IMR-90 (cell line): Measurements from ENCODE around the gene MACF1. TPM values are rescaled to one million over a fixed set of nuclear protein-coding genes. Genes with fewer than 3 reads are reported as not detected.
A peak's percentile ranks its signal among the peaks of the same experiment; 100 is the strongest.

Experiments used
- ATAC-seq: fragments of 200-7000 bp; cut with Tn5 transposase; 2 replicates; pipeline ENCODE4 v1.9.1; 2020; ENCODE audit warnings: low read depth, mild to moderate bottlenecking, moderate library complexity
- BruUV-seq: library from RNA; stranded (reverse); fragments of 400-500 nt; replicated peaks from 2 replicates; lab custom pipeline; 2021; lab: Mats Ljungman, UMichigan
- CTCF ChIA-PET: fragments of 300-600 bp; formaldehyde crosslinking; extraction: SDS; loops from one replicate; lab custom pipeline; 2021; ENCODE audit warnings: antibody characterized with exemption; lab: Yijun Ruan, JAX
- POLR2A ChIA-PET: fragments of 300-600 bp; sonication (Branson Sonifier 250); formaldehyde crosslinking; loops from one replicate; lab custom pipeline; 2022; ENCODE audit warnings: antibody characterized with exemption; ENCODE audit not compliant: unreplicated experiment; lab: Charles Lee
- DNase-seq: peaks from one replicate; pipeline ENCODE4 v3.0.0; 2013
- H2AFZ ChIP-seq: replicated peaks from 2 replicates; pipeline ENCODE3; 2013; ENCODE audit warnings: low read length, mild to moderate bottlenecking; ENCODE audit not compliant: poor library complexity
- H2AK5ac ChIP-seq: 2 replicates; pipeline ENCODE4 v1.6.1; 2013; ENCODE audit warnings: low read depth, low read length, inconsistent platforms
- H2AK9ac ChIP-seq: replicated peaks from 2 replicates; pipeline ENCODE3; 2013; ENCODE audit warnings: mild to moderate bottlenecking, low read depth, low read length, moderate library complexity; ENCODE audit not compliant: poor library complexity
- H2BK120ac ChIP-seq: 2 replicates; pipeline ENCODE4 v1.6.1; 2013; ENCODE audit warnings: low read depth, low read length, inconsistent platforms
- H2BK15ac ChIP-seq: 3 replicates; pipeline ENCODE4 v1.6.1; 2013; ENCODE audit warnings: low read depth, low read length, inconsistent platforms
- H2BK20ac ChIP-seq: 2 replicates; pipeline ENCODE4 v1.6.1; 2013; ENCODE audit warnings: low read depth, mild to moderate bottlenecking, inconsistent platforms, low read length, moderate library complexity
- H2BK5ac ChIP-seq: 2 replicates; pipeline ENCODE4 v1.6.1; 2013; ENCODE audit warnings: mild to moderate bottlenecking, low read depth, low read length, inconsistent platforms; ENCODE audit not compliant: poor library complexity, severe bottlenecking
- H3K14ac ChIP-seq: replicated peaks from 2 replicates; pipeline ENCODE4 v1.6.1; 2013; ENCODE audit warnings: low read depth, low read length, inconsistent platforms
- H3K18ac ChIP-seq: 2 replicates; pipeline ENCODE4 v1.6.1; 2013; ENCODE audit warnings: low read depth, low read length, control low read depth
- H3K23ac ChIP-seq: 2 replicates; pipeline ENCODE4 v1.6.1; 2013; ENCODE audit warnings: low read depth, low read length, inconsistent platforms
- H3K27ac ChIP-seq: 2 replicates; pipeline ENCODE4 v1.5.1; 2013; ENCODE audit warnings: mild to moderate bottlenecking, control low read depth, low read length; ENCODE audit not compliant: insufficient read depth
- H3K27me3 ChIP-seq: 2 replicates; pipeline ENCODE4 v1.6.1; 2013; ENCODE audit warnings: low read length; ENCODE audit not compliant: control insufficient read depth, insufficient read depth
- H3K36me3 ChIP-seq: 2 replicates; pipeline ENCODE4 v1.6.1; 2013; ENCODE audit warnings: low read length, mixed read lengths; ENCODE audit not compliant: control insufficient read depth, insufficient read depth
- H3K4ac ChIP-seq: 2 replicates; pipeline ENCODE4 v1.6.1; 2013; ENCODE audit warnings: low read depth, low read length, inconsistent platforms
- H3K4me1 ChIP-seq: 2 replicates; pipeline ENCODE4 v1.6.1; 2013; ENCODE audit warnings: low read length, mixed read lengths; ENCODE audit not compliant: control insufficient read depth, insufficient read depth
- H3K4me2 ChIP-seq: 2 replicates; pipeline ENCODE4 v1.6.1; 2013; ENCODE audit warnings: low read depth, mild to moderate bottlenecking, control low read depth, low read length, moderate library complexity
- H3K4me3 ChIP-seq: 2 replicates; pipeline ENCODE4 v1.5.1; 2013; ENCODE audit warnings: low read depth, mild to moderate bottlenecking, control low read depth, low read length, moderate library complexity; ENCODE audit not compliant: insufficient read depth
- H3K56ac ChIP-seq: 2 replicates; pipeline ENCODE4 v1.6.1; 2013; ENCODE audit warnings: low read length, inconsistent platforms; ENCODE audit not compliant: insufficient read depth; ENCODE audit errors: extremely low read depth
- H3K79me1 ChIP-seq, 2 experiments: 2 replicates each; pipeline ENCODE4 v1.6.1; 2013; ENCODE audit warnings: low read length in 2 of 2, inconsistent platforms in 1 of 2, low read depth in 1 of 2
- H3K9ac ChIP-seq: 2 replicates; pipeline ENCODE4 v1.6.1; 2013; ENCODE audit warnings: low read depth, low read length, control low read depth
- H3K9me1 ChIP-seq: 2 replicates; pipeline ENCODE4 v1.6.1; 2013; ENCODE audit warnings: low read length, inconsistent platforms; ENCODE audit not compliant: insufficient read depth
- H3K9me3 ChIP-seq: 2 replicates; pipeline ENCODE4 v1.6.1; 2013; ENCODE audit warnings: low read length; ENCODE audit not compliant: control insufficient read depth, insufficient read depth
- H4K20me1 ChIP-seq: 2 replicates; pipeline ENCODE4 v1.6.1; 2013; ENCODE audit warnings: low read length, inconsistent platforms; ENCODE audit not compliant: insufficient read depth
- H4K5ac ChIP-seq: 2 replicates; pipeline ENCODE4 v1.6.1; 2013; ENCODE audit warnings: mild to moderate bottlenecking, low read depth, low read length, control low read depth
- H4K8ac ChIP-seq, 2 experiments: 2 replicates each; pipeline ENCODE4 v1.6.1; 2013; ENCODE audit warnings: low read depth in 2 of 2, low read length in 2 of 2, control low read depth in 1 of 2, inconsistent platforms in 1 of 2
- H4K91ac ChIP-seq: 2 replicates; pipeline ENCODE4 v1.6.1; 2013; ENCODE audit warnings: low read depth, low read length, inconsistent platforms; ENCODE audit not compliant: insufficient read depth
- CEBPB ChIP-seq: IDR thresholded peaks from 2 replicates; pipeline ENCODE4 v1.6.1; 2012; ENCODE audit warnings: low read depth, low read length, improper control_type of control experiment
- MAFK ChIP-seq: IDR thresholded peaks from 2 replicates; pipeline ENCODE4 v1.6.1; 2012; ENCODE audit warnings: low read depth, low read length, improper control_type of control experiment
- USF2 ChIP-seq: fragments of 150-350 bp; IDR thresholded peaks from 2 replicates; pipeline ENCODE4 v1.6.1; 2017; ENCODE audit warnings: mild to moderate bottlenecking, antibody characterized with exemption, low read length, low read depth
- WGBS, 2 experiments: methylation state at CpG; one replicate each; pipeline versions ENCODE4 v1.1.5 to v1.1.7; 2013; ENCODE audit warnings: missing lambda C conversion rate in 2 of 2; ENCODE audit not compliant: insufficient read length in 1 of 2; ENCODE audit errors: extremely low coverage in 2 of 2; 5-methylcytosine and 5-hydroxymethylcytosine counted together
- dilution Hi-C: fragments of 300-500 bp; cut with HindIII; formaldehyde crosslinking; loops from one replicate; pipeline ENCODE4 v1.14.3; 2018; ENCODE audit warnings: low sequenced_read_pairs; ENCODE audit not compliant: unreplicated experiment
- in situ Hi-C: fragments of 300-500 bp; cut with MboI; formaldehyde crosslinking; loops from 3 replicates; pipeline ENCODE4 v1.14.3; 2019; ENCODE audit warnings: low sequenced_read_pairs, inconsistent platforms, mixed read lengths
- intact Hi-C: fragments of 100-400 bp; cut with micrococcal nuclease; formaldehyde crosslinking; loops from 2 replicates; pipeline ENCODE4 v1.10.0; 2022
- polyA plus RNA-seq, 3 experiments: library from polyadenylated mRNA; depleted of rRNA; stranded (reverse); fragments of >200 nt; gene quantifications; 2 replicates each; pipeline ENCODE4 v1.2.3, GENCODE V29; 2012; ENCODE audit warnings: low replicate concordance in 1 of 3
- total RNA-seq: library from RNA; depleted of rRNA; stranded (reverse); fragments of >200 nt; gene quantifications from 2 replicates; pipeline ENCODE4 v1.2.3, GENCODE V29; 2012
- TF ChIP-seq, protein P1 (sequence below): fragments of 150-350 bp; IDR thresholded peaks from 2 replicates; pipeline ENCODE4 v1.6.1; 2016; ENCODE audit warnings: low read depth, mild to moderate bottlenecking, low read length, moderate library complexity, borderline replicate concordance

MACF1 gene
- total and polyA plus RNA-seq, 2 of the 4 experiments (the other 2 are of a cell fraction): 67.6 to 369 TPM

GRCh38 chr1:39491146-39491921 is 286.8 kb downstream of the MACF1 start, which contains the start of gene BMP8A:
TSS of gene BMP8A (plus strand) at chr1:39491636. CDS start at chr1:39491992, 356 bp downstream.
- H2AK5ac ChIP-seq: no peak within 1 kb of the TSS
- peak; percentile 78 for ATAC-seq
- BruUV-seq: no TSS peak
- WGBS, 2 experiments: 3% methylated on average over 50 of the region's 112 CpGs; no CpG with 5 or more reads in 1 of the 2 experiments
- no peak within 1 kb of the TSS for H4K91ac ChIP-seq
- H2BK20ac ChIP-seq: no peak within 1 kb of the TSS
- peaks cover 11% of the 10 kb centered on the region for H3K36me3 ChIP-seq
- dilution Hi-C loops (no loop called here), in situ Hi-C loops (loop anchor here (5.0 kb wide), 1 partner anchor 296 kb away; the partner anchor contains the start of gene BMP8B), intact Hi-C loops (no loop called here)
- peak within 1 kb of the TSS; percentile 55 for H3K4me3 ChIP-seq
- DNase-seq: no peak
- no peak for TF ChIP-seq USF2
- TF ChIP-seq, protein P1, sequence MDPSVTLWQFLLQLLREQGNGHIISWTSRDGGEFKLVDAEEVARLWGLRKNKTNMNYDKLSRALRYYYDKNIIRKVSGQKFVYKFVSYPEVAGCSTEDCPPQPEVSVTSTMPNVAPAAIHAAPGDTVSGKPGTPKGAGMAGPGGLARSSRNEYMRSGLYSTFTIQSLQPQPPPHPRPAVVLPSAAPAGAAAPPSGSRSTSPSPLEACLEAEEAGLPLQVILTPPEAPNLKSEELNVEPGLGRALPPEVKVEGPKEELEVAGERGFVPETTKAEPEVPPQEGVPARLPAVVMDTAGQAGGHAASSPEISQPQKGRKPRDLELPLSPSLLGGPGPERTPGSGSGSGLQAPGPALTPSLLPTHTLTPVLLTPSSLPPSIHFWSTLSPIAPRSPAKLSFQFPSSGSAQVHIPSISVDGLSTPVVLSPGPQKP: no peak
- TF ChIP-seq MAFK: no peak
- TF ChIP-seq CEBPB: no peak
- H4K5ac ChIP-seq: no peak within 1 kb of the TSS
- peak within 1 kb of the TSS; percentile 85 for H3K4me2 ChIP-seq
- H3K4me1 ChIP-seq: peaks cover 3% of the 10 kb centered on the region; the same call in 1 of the 2 replicates
- H2BK5ac ChIP-seq: no peak within 1 kb of the TSS
- peaks cover 28% of the 10 kb centered on the region for H3K27me3 ChIP-seq
- no peak within 1 kb of the TSS for H3K23ac ChIP-seq
- no peaks in the 10 kb centered on the region for H3K9me3 ChIP-seq
- H3K56ac ChIP-seq: no peak within 1 kb of the TSS
- ChIA-PET POLR2A (no interaction called here), CTCF (no interaction called here)
- H3K18ac ChIP-seq: no peak within 1 kb of the TSS
- H3K4ac ChIP-seq: no peak within 1 kb of the TSS
- no peak within 1 kb of the TSS for H2BK120ac ChIP-seq
- H2AK9ac ChIP-seq: peak within 1 kb of the TSS; percentile 42
- H3K9ac ChIP-seq: no peak within 1 kb of the TSS
- H4K8ac ChIP-seq: no peak within 1 kb of the TSS
- peaks cover 16% of the 10 kb centered on the region; the same call in 1 of the 2 replicates for H4K20me1 ChIP-seq
- H3K14ac ChIP-seq: no peak within 1 kb of the TSS
- no peaks in the 10 kb centered on the region for H3K9me1 ChIP-seq
- H3K27ac ChIP-seq: no peak within 1 kb of the TSS
- H3K79me1 ChIP-seq: 0 out of 4 replicates have a peak, but pooled peaks cover 0 to 2% of the 10 kb centered on the region in 2 experiments
- no peak within 1 kb of the TSS for H2BK15ac ChIP-seq
- peak within 1 kb of the TSS; percentile 91 for H2AFZ ChIP-seq
